ENCODE measurements around the gene ADPRM.
A peak's percentile ranks its signal among the peaks of the same experiment; 100 is the strongest.
"Not testable (repeated sequence)": the region's sequence is repeated elsewhere in the genome, so short reads cannot be mapped to it uniquely, and the experiment has no call there.

The ADPRM gene

GRCh38 chr17:10702574-10702973, 5.2 kb downstream of the ADPRM start:
- no peak for DNase-seq

GRCh38 chr17:10705727-10706126, 8.3 kb downstream of the ADPRM start:
- DNase-seq, result no peak

GRCh38 chr17:10713318-10713717, 15.9 kb downstream of the ADPRM start:
- DNase-seq, result no peak

- no peak for DNase-seq
These were observed 18.8 kb downstream of the ADPRM start for GRCh38 chr17:10716218-10716617.

GRCh38 chr17:10718547-10718946, 21.2 kb downstream of the ADPRM start:
- no peak for DNase-seq

- no peak for DNase-seq
These were observed 27.3 kb downstream of the ADPRM start for GRCh38 chr17:10724546-10725195.

- DNase-seq, result no peak
These were observed 27.9 kb downstream of the ADPRM start for GRCh38 chr17:10725262-10725661.

GRCh38 chr17:10726196-10726595, 28.8 kb downstream of the ADPRM start:
- no peak for DNase-seq

GRCh38 chr17:10727192-10727591, 29.8 kb downstream of the ADPRM start:
- DNase-seq, result no peak

- DNase-seq, result no peak
These were observed 31.0 kb downstream of the ADPRM start for GRCh38 chr17:10728331-10728892.

GRCh38 chr17:10729334-10730193, 32.2 kb downstream of the ADPRM start, which contains the start of gene TMEM220:
Gene TMEM220, minus strand, starts transcription at chr17:10730023. Its CDS starts 172 bp downstream, at chr17:10729851.
- no peak for DNase-seq

- DNase-seq, result not testable (repeated sequence)
These were observed 32.9 kb downstream of the ADPRM start for GRCh38 chr17:10730247-10730646.

- no peak for DNase-seq
These were observed 34.0 kb downstream of the ADPRM start for GRCh38 chr17:10731408-10731879.

GRCh38 chr17:10732121-10732520, 34.7 kb downstream of the ADPRM start:
- not testable (repeated sequence) for DNase-seq

GRCh38 chr17:10733666-10734065, 36.3 kb downstream of the ADPRM start:
- DNase-seq, result no peak

- no peak for DNase-seq
These were observed 37.9 kb downstream of the ADPRM start for GRCh38 chr17:10735251-10735650.

- no peak for DNase-seq
These were observed 38.4 kb downstream of the ADPRM start for GRCh38 chr17:10735821-10736220.

- DNase-seq, result peak; percentile 31
These were observed 39.8 kb downstream of the ADPRM start for GRCh38 chr17:10737168-10737622.

- no peak for DNase-seq
These were observed 40.3 kb downstream of the ADPRM start for GRCh38 chr17:10737736-10738135.

- DNase-seq, result no peak
These were observed 41.3 kb downstream of the ADPRM start for GRCh38 chr17:10738521-10739258.

GRCh38 chr17:10739386-10739785, 42.0 kb downstream of the ADPRM start:
- DNase-seq, result no peak

GRCh38 chr17:10741416-10742135, 44.2 kb downstream of the ADPRM start:
- no peak for DNase-seq
